ENCODE results near the gene TMEM171. TPM values are rescaled to one million over a fixed set of nuclear protein-coding genes. Genes with fewer than 3 reads are reported as not detected.

Gene TMEM171
- total and polyA plus RNA-seq, 2 of the 4 experiments (the other 2 are of a cell fraction): 3.0 to 5.1 TPM

- no peak overlapping the region for H3K27ac ChIP-seq (ENCODE audit: insufficient read depth, low read length)
- no peak overlapping the region for H4K8ac ChIP-seq (ENCODE audit: low read depth in 2 of 2, low read length in 2 of 2)
- POLR2A ChIA-PET (ENCODE audit: unreplicated experiment): no interaction called here
- H2BK15ac ChIP-seq (ENCODE audit: low read depth, low read length): no peak overlapping the region
- H2BK5ac ChIP-seq (ENCODE audit: low read depth, low read length, poor library complexity, severe bottlenecking): no peak overlapping the region
- no peak overlapping the region for H3K9ac ChIP-seq (ENCODE audit: low read depth, low read length)
- H4K91ac ChIP-seq (ENCODE audit: insufficient read depth, low read depth, low read length): no peak overlapping the region
- no peak for ATAC-seq (ENCODE audit: low read depth)
- CTCF ChIA-PET: interaction anchor here (0.8 to 1.2 kb wide), 3 partner anchors 9 to 224 kb away, joined by 3 read pairs; partner anchors contain the start of gene FCHO2
- no peaks in the 10 kb centered on the region for H3K79me1 ChIP-seq (ENCODE audit: low read depth in 1 of 2, low read length in 2 of 2)
- dilution Hi-C loops (cut with HindIII; ENCODE audit: low sequenced_read_pairs, unreplicated experiment): no loop called here
- peaks cover 3% of the 10 kb centered on the region for H3K9me3 ChIP-seq (ENCODE audit: control insufficient read depth, insufficient read depth, low read length)
- no TSS peak for BruUV-seq (replicated peaks)
- H3K14ac ChIP-seq (replicated peaks; ENCODE audit: low read depth, low read length): no peak overlapping the region
- no peak overlapping the region for H4K5ac ChIP-seq (ENCODE audit: low read depth, low read length)
- no peak overlapping the region for H3K4me2 ChIP-seq (ENCODE audit: low read depth, low read length)
- TF ChIP-seq USF2 (IDR thresholded peaks at IDR 0.05; ENCODE audit: low read depth, low read length) (no peak), CTCF (conservative IDR thresholded peaks at IDR 0.05; ENCODE audit: low read depth, low read length) (no peak), MXI1 (IDR thresholded peaks at IDR 0.05; ENCODE audit: borderline replicate concordance, low read depth, low read length) (no peak), FOS (IDR thresholded peaks at IDR 0.05; ENCODE audit: low read depth, low read length) (no peak)
- peaks cover 1% of the 10 kb centered on the region; the same call in 1 of the 2 replicates for H3K4me1 ChIP-seq (ENCODE audit: control insufficient read depth, insufficient read depth, low read length)
- in situ Hi-C loops (cut with MboI; ENCODE audit: low sequenced_read_pairs): no loop called here
- H3K4me3 ChIP-seq (ENCODE audit: insufficient read depth, low read depth, low read length): no peak overlapping the region
- no peak overlapping the region for H2AK5ac ChIP-seq (ENCODE audit: low read depth, low read length)
- H3K23ac ChIP-seq (ENCODE audit: low read depth, low read length): no peak overlapping the region
- H3K36me3 ChIP-seq (ENCODE audit: control insufficient read depth, insufficient read depth, low read length): no peaks in the 10 kb centered on the region
- H3K18ac ChIP-seq (ENCODE audit: low read depth, low read length): no peak overlapping the region
- intact Hi-C loops (cut with micrococcal nuclease): no loop called here
- WGBS, 2 experiments (ENCODE audit: extremely low coverage in 2 of 2, insufficient read length in 1 of 2): no CpG with 5 or more reads among the region's 3 CpGs
- no peak overlapping the region for H2BK20ac ChIP-seq (ENCODE audit: low read depth, low read length)
- H2AK9ac ChIP-seq (replicated peaks; ENCODE audit: low read depth, low read length, poor library complexity): no peak overlapping the region
- no peaks in the 10 kb centered on the region for H4K20me1 ChIP-seq (ENCODE audit: insufficient read depth, low read length)
- no peaks in the 10 kb centered on the region for H3K9me1 ChIP-seq (ENCODE audit: insufficient read depth, low read length)
- H3K56ac ChIP-seq (ENCODE audit: extremely low read depth, insufficient read depth, low read length): no peak overlapping the region
- H3K4ac ChIP-seq (ENCODE audit: low read depth, low read length): no peak overlapping the region
- no peak overlapping the region for H2BK120ac ChIP-seq (ENCODE audit: low read depth, low read length)
- DNase-seq: no peak
- peaks cover 20% of the 10 kb centered on the region for H3K27me3 ChIP-seq (ENCODE audit: control insufficient read depth, insufficient read depth, low read length)
- no peak overlapping the region for H2AFZ ChIP-seq (replicated peaks; ENCODE audit: low read length, poor library complexity)
Observed at GRCh38 chr5:73179730-73180129, 59.4 kb downstream of the TMEM171 start.
